K562 (cell line): ENCODE results near the gene NOTCH1. TPM values are rescaled to one million over a fixed set of nuclear protein-coding genes. Genes with fewer than 3 reads are reported as not detected.

Source experiments
- ATAC-seq: fragments of 200-7000 bp; cut with Tn5 transposase; 3 replicates; pipeline ENCODE4 v1.9.1; 2020; ENCODE audit warnings: moderate library complexity
- BruUV-seq: library from RNA; stranded (reverse); fragments of 400-500 nt; replicated peaks from 2 replicates; lab custom pipeline; 2021; lab: Mats Ljungman, UMichigan
- CTCF ChIA-PET: fragments of 300-600 bp; formaldehyde crosslinking; extraction: SDS; loops from one replicate; lab custom pipeline; 2021; ENCODE audit warnings: low intra/inter-chr PET ratio; lab: Yijun Ruan, JAX
- POLR2A ChIA-PET: fragments of 300-600, 350-650 bp; sonication (Branson Sonifier 250); formaldehyde crosslinking; extraction: SDS; loops from one replicate; lab custom pipeline; 2021; ENCODE audit warnings: antibody characterized with exemption, inconsistent platforms; lab: Yijun Ruan, JAX
- DNase-seq, 4 experiments: peaks; one replicate each; pipeline versions ENCODE4 v3.0.0 to v3.0.0-alpha.2; 2011 to 2018; ENCODE audit warnings: low spot score in 3 of 4, mixed read lengths in 3 of 4; ENCODE audit errors: extremely low read depth in 1 of 4
- FAIRE-seq: peaks from 2 replicates; lab custom pipeline; 2011; peaks lifted over from hg19 to GRCh38; lab: Jason Lieb, UNC
- H2AFZ ChIP-seq: 2 replicates; pipeline ENCODE4 v1.6.0; 2011; ENCODE audit warnings: low read depth, low read length, control low read depth, inconsistent platforms
- H3K27ac ChIP-seq: fragments of 200-600 bp; 3 replicates; pipeline ENCODE4 v1.8.0; 2011; ENCODE audit warnings: low read depth, mild to moderate bottlenecking, control low read depth, inconsistent platforms, low read length, moderate library complexity, mixed read lengths; ENCODE audit errors: extremely low read depth
- H3K27me3 ChIP-seq, 2 experiments: fragments of 300-600 bp in 1 of 2; 2 replicates in 1 of 2; 3 replicates in 1 of 2; pipeline versions ENCODE4 v1.6.0 to v1.8.0; 2011; ENCODE audit warnings: inconsistent platforms in 2 of 2, low read length in 2 of 2, mild to moderate bottlenecking in 1 of 2, mixed read lengths in 1 of 2, moderate library complexity in 1 of 2; ENCODE audit not compliant: control insufficient read depth in 2 of 2, insufficient read depth in 2 of 2
- H3K36me3 ChIP-seq: fragments of 300-600 bp; 3 replicates; pipeline ENCODE4 v1.8.0; 2011; ENCODE audit warnings: mild to moderate bottlenecking, low read length, inconsistent platforms; ENCODE audit not compliant: control insufficient read depth, insufficient read depth
- H3K4me1 ChIP-seq, 2 experiments: fragments of 200-600 bp in 1 of 2; replicated peaks in 1 of 2; 2 replicates in 1 of 2; 3 replicates in 1 of 2; pipeline versions ENCODE4 v1.5.1 to v1.8.0; 2011; ENCODE audit warnings: inconsistent platforms in 2 of 2, low read length in 2 of 2, mild to moderate bottlenecking in 1 of 2, mixed read lengths in 1 of 2, moderate library complexity in 1 of 2; ENCODE audit not compliant: control insufficient read depth in 2 of 2, insufficient read depth in 2 of 2
- H3K4me2 ChIP-seq: 2 replicates; pipeline ENCODE4 v1.6.1; 2011; ENCODE audit warnings: low read length, control low read depth, inconsistent platforms, mixed read lengths; ENCODE audit not compliant: insufficient read depth
- H3K4me3 ChIP-seq: fragments of 200-600 bp; sonication (generic), shearing (Covaris generic); 2 replicates; pipeline ENCODE4 v1.5.1; 2016; ENCODE audit warnings: control low read depth, inconsistent platforms
- H3K79me2 ChIP-seq: fragments of 200-600 bp; 3 replicates; pipeline ENCODE4 v1.8.0; 2011; ENCODE audit warnings: low read length, inconsistent platforms; ENCODE audit not compliant: control insufficient read depth, insufficient read depth
- H3K9ac ChIP-seq, 2 experiments: 2 replicates each; pipeline versions ENCODE4 v1.6.0 to v1.6.1; 2011; ENCODE audit warnings: low read depth in 2 of 2, low read length in 2 of 2, control low read depth in 1 of 2, inconsistent platforms in 1 of 2, mild to moderate bottlenecking in 1 of 2, mixed read lengths in 1 of 2; ENCODE audit not compliant: insufficient read depth in 1 of 2
- H3K9me1 ChIP-seq: one replicate; pipeline ENCODE4 v1.6.0; 2011; ENCODE audit warnings: inconsistent platforms, mild to moderate bottlenecking, low read length, moderate library complexity; ENCODE audit not compliant: control insufficient read depth, insufficient read depth
- H3K9me3 ChIP-seq: replicated peaks from 2 replicates; pipeline ENCODE4 v1.5.1; 2011; ENCODE audit warnings: low read depth, low read length, inconsistent platforms; ENCODE audit not compliant: control insufficient read depth, insufficient read depth
- H4K20me1 ChIP-seq: replicated peaks from 2 replicates; pipeline ENCODE4 v1.6.1; 2011; ENCODE audit warnings: low read length, inconsistent platforms, mixed read lengths; ENCODE audit not compliant: control insufficient read depth, insufficient read depth
- KDM4B ChIP-seq, 2 experiments: fragments of 450-650 bp in 1 of 2; sonication (generic) in 1 of 2; IDR thresholded peaks; 2 replicates each; pipeline ENCODE4 v1.6.1; 2016 to 2017; ENCODE audit warnings: borderline replicate concordance in 2 of 2, antibody characterized with exemption in 1 of 2, low read depth in 1 of 2, mild to moderate bottlenecking in 1 of 2
- ZBTB33 ChIP-seq: sonication (generic); formaldehyde crosslinking; IDR thresholded peaks from 2 replicates; pipeline ENCODE4 v1.8.1; 2023; ENCODE audit warnings: mild to moderate bottlenecking, missing genetic modification reagents
- WGBS: fragments of 100-300 bp; shearing (Covaris generic); methylation state at CpG from one replicate; pipeline ENCODE4 v1.1.6; 2016; ENCODE audit warnings: low coverage, mixed read lengths; ENCODE audit not compliant: insufficient coverage; ENCODE audit errors: missing lambda C conversion rate; 5-methylcytosine and 5-hydroxymethylcytosine counted together
- in situ Hi-C: fragments of 300-500 bp; cut with MboI; formaldehyde crosslinking; loops from 4 replicates; pipeline ENCODE4 v1.15.0; 2018; ENCODE audit warnings: inconsistent platforms, mixed read lengths
- intact Hi-C: fragments of 100-400 bp; cut with micrococcal nuclease; formaldehyde crosslinking; loops from 2 replicates; pipeline ENCODE4 v1.14.2; 2022
- polyA plus RNA-seq, 8 experiments: library from polyadenylated mRNA; depleted of rRNA in 4 of 8; stranded (reverse) in 5 of 8; unstranded in 3 of 8; fragments of >200 nt; fragmentation: Nextera tagmentation in 2 of 8; fragmentation: Illumina TruSeq in 1 of 8; extraction: Ambion mirVana in 2 of 8; extraction: Trizol in 1 of 8; gene quantifications; 2 replicates each; pipeline versions ENCODE4 v1.2.1 to v1.2.3, GENCODE V29; 2011 to 2014; ENCODE audit warnings: inconsistent platforms in 1 of 8, missing spikeins in 1 of 8
- total RNA-seq, 7 experiments: library from RNA; depleted of rRNA in 6 of 7; stranded (reverse); fragments of >200 nt in 6 of 7; fragmentation: Illumina TruSeq in 2 of 7; extraction: Trizol in 2 of 7; gene quantifications; 2 replicates each; pipeline versions ENCODE4 v1.2.1 to v1.2.3, GENCODE V29; 2011 to 2021; ENCODE audit warnings: low replicate concordance in 1 of 7

The NOTCH1 gene
- total and polyA plus RNA-seq, 9 of the 15 experiments (the other 6 are each of a cell fraction or from before 2014, with no cell fraction given) = 0.03 to 31.4 (median 2.3) TPM

GRCh38 chr9:136460772-136461325 is 85.0 kb downstream of the NOTCH1 start:
- no peak overlapping the region for H3K4me3 ChIP-seq
- POLR2A ChIA-PET = interaction anchor here (0.6 to 2.8 kb wide), 3 partner anchors 14 to 144 kb away, joined by 3 to 8 read pairs (median 5); no protein-coding TSS in a partner anchor
- DNase-seq = no peak
- intact Hi-C loops = no loop called here
- BruUV-seq = no TSS peak
- in situ Hi-C loops = no loop called here
- WGBS = 97% methylated on average over 23 of the region's 23 CpGs
- H4K20me1 ChIP-seq = no peaks in the 10 kb centered on the region
- CTCF ChIA-PET = no interaction called here
- TF ChIP-seq ZBTB33 (CRISPR knock-in tag) (peak; percentile 96), KDM4B (IDR thresholded peaks at IDR 0.05; ENCODE audit: borderline replicate concordance in 2 of 2, low read depth in 1 of 2) (no peak)
- TF ChIP-seq, all 486 proteins: peak for 1
- Histone ChIP-seq H3K27ac (no peak overlapping the region), H3K9ac (peak overlapping the region in 1 of 2 experiments; percentile 32; a peak in 1 of 4 replicates), H3K36me3 (peaks cover 91% of the 10 kb centered on the region), H3K27me3 (no peaks in the 10 kb centered on the region), H2AFZ (no peak overlapping the region), H3K4me2 (no peak overlapping the region), H3K4me1 (no peaks in the 10 kb centered on the region), H3K79me2 (no peaks in the 10 kb centered on the region; the same call in 2 of the 3 replicates), H3K9me3 (no peaks in the 10 kb centered on the region), H3K9me1 (no peaks in the 10 kb centered on the region)
- no peak for ATAC-seq
- FAIRE-seq = no peak
